ENCODE results near the gene KNTC1. TPM values are rescaled to one million over a fixed set of nuclear protein-coding genes. Genes with fewer than 3 reads are reported as not detected.

The KNTC1 gene
- total RNA-seq, 1 experiment from 2014 or later = 55.8 TPM

GRCh38 chr12:122669397-122670070 lies 142.5 kb downstream of the KNTC1 start:
- H3K27me3 ChIP-seq (replicated peaks; ENCODE audit: control insufficient read depth, insufficient read depth, low read length) = no peaks in the 10 kb centered on the region
- Mint-ChIP-seq H3K4me1 (ENCODE audit: low read depth, unreplicated experiment) (peaks cover 7% of the 10 kb centered on the region), H3K4me3 (ENCODE audit: unreplicated experiment) (no peak overlapping the region), H3K9me3 (ENCODE audit: unreplicated experiment) (no peaks in the 10 kb centered on the region), H3K36me3 (ENCODE audit: insufficient read depth, unreplicated experiment) (no peaks in the 10 kb centered on the region), H3K27ac (ENCODE audit: unreplicated experiment) (no peak overlapping the region), H3K27me3 (ENCODE audit: insufficient read depth, unreplicated experiment) (no peaks in the 10 kb centered on the region)
- no peaks in the 10 kb centered on the region for H3K9me3 ChIP-seq
- POLR2A ChIA-PET = no interaction called here
- no peak overlapping the region for H3K4me3 ChIP-seq (ENCODE audit: low read depth, low read length)
- no peaks in the 10 kb centered on the region for H3K4me1 ChIP-seq
- CTCF ChIA-PET = no interaction called here
- no TSS peak for BruUV-seq (replicated peaks)
- TF ChIP-seq, protein P1, sequence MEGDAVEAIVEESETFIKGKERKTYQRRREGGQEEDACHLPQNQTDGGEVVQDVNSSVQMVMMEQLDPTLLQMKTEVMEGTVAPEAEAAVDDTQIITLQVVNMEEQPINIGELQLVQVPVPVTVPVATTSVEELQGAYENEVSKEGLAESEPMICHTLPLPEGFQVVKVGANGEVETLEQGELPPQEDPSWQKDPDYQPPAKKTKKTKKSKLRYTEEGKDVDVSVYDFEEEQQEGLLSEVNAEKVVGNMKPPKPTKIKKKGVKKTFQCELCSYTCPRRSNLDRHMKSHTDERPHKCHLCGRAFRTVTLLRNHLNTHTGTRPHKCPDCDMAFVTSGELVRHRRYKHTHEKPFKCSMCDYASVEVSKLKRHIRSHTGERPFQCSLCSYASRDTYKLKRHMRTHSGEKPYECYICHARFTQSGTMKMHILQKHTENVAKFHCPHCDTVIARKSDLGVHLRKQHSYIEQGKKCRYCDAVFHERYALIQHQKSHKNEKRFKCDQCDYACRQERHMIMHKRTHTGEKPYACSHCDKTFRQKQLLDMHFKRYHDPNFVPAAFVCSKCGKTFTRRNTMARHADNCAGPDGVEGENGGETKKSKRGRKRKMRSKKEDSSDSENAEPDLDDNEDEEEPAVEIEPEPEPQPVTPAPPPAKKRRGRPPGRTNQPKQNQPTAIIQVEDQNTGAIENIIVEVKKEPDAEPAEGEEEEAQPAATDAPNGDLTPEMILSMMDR (IDR thresholded peaks at IDR 0.05; ENCODE audit: insufficient read depth in 1 of 2, low read depth in 1 of 2, low read length in 1 of 2, severe bottlenecking in 1 of 2, unreplicated experiment in 1 of 2) = no peak
- no peak for DNase-seq
- H3K36me3 ChIP-seq (ENCODE audit: control insufficient read depth, insufficient read depth, low read length) = no peaks in the 10 kb centered on the region
- intact Hi-C loops (cut with micrococcal nuclease; ENCODE audit: unreplicated experiment) = no loop called here

- H3K9me3 ChIP-seq = no peaks in the 10 kb centered on the region
- no peak overlapping the region for H3K4me3 Mint-ChIP-seq (ENCODE audit: unreplicated experiment)
- H3K36me3 ChIP-seq (ENCODE audit: control insufficient read depth, insufficient read depth, low read length) = no peaks in the 10 kb centered on the region
- no peaks in the 10 kb centered on the region for H3K4me1 ChIP-seq
- BruUV-seq (replicated peaks) = no TSS peak
- no peak overlapping the region for H3K27ac Mint-ChIP-seq (ENCODE audit: unreplicated experiment)
- H3K4me3 ChIP-seq (ENCODE audit: low read depth, low read length) = no peak overlapping the region
- H3K27me3 ChIP-seq (replicated peaks; ENCODE audit: control insufficient read depth, insufficient read depth, low read length) = no peaks in the 10 kb centered on the region
- TF ChIP-seq, protein P1 (IDR thresholded peaks at IDR 0.05; ENCODE audit: insufficient read depth in 1 of 2, low read depth in 1 of 2, low read length in 1 of 2, severe bottlenecking in 1 of 2, unreplicated experiment in 1 of 2) = no peak
- no peak for DNase-seq
- ChIA-PET CTCF (interaction anchor here (1.3 kb wide), 1 partner anchor 12 kb away, joined by 3 read pairs; no protein-coding TSS in a partner anchor), POLR2A (no interaction called here)
- no peaks in the 10 kb centered on the region for H3K27me3 Mint-ChIP-seq (ENCODE audit: insufficient read depth, unreplicated experiment)
- H3K9me3 Mint-ChIP-seq (ENCODE audit: unreplicated experiment) = no peaks in the 10 kb centered on the region
- peaks cover 7% of the 10 kb centered on the region for H3K4me1 Mint-ChIP-seq (ENCODE audit: low read depth, unreplicated experiment)
- H3K36me3 Mint-ChIP-seq (ENCODE audit: insufficient read depth, unreplicated experiment) = no peaks in the 10 kb centered on the region
- intact Hi-C loops (cut with micrococcal nuclease; ENCODE audit: unreplicated experiment) = no loop called here
Measured at GRCh38 chr12:122672515-122672914, 145.5 kb downstream of the KNTC1 start.

Other genes with a start within 250 kb of the KNTC1 start
- gene CLIP1, start 104.6 kb upstream of the KNTC1 start, total RNA-seq (2022) = 80.9 and 85.0 TPM in 2 replicates
- gene ZCCHC8, start 26.3 kb upstream of the KNTC1 start, total RNA-seq (2022) = 37.5 and 40.1 TPM in 2 replicates
- gene RSRC2, start 313 bp upstream of the KNTC1 start, total RNA-seq (2022) = 77.9 and 79.0 TPM in 2 replicates
- gene HCAR2, start 176.1 kb downstream of the KNTC1 start, total RNA-seq (2022) = 0.16 and 0.18 TPM in 2 replicates
- 0.28 and 0.32 TPM in 2 replicates for gene HCAR3, start 189.6 kb downstream of the KNTC1 start, total RNA-seq (2022)
- 3.7 and 5.2 TPM in 2 replicates for gene HCAR1, start 203.6 kb downstream of the KNTC1 start, total RNA-seq (2022)
- 83.2 and 83.8 TPM in 2 replicates for gene DENR, start 225.6 kb downstream of the KNTC1 start, total RNA-seq (2022)
- gene CCDC62, start 247.3 kb downstream of the KNTC1 start, total RNA-seq (2022) = 0.30 and 1.1 TPM in 2 replicates

Data from Caco-2 (cell line).